AG04449 (cell line): ENCODE data around the gene XRCC2.

ENCODE experiments used
- CTCF ChIA-PET: fragments of 350-600 bp; formaldehyde crosslinking; extraction: SDS; loops from one replicate; lab custom pipeline; 2021; ENCODE audit warnings: antibody characterized with exemption; lab: Yijun Ruan, JAX
- POLR2A ChIA-PET: fragments of 400-600, 350-600 bp; formaldehyde crosslinking; extraction: SDS; loops from one replicate; lab custom pipeline; 2020; ENCODE audit warnings: antibody characterized with exemption, inconsistent platforms; lab: Yijun Ruan, JAX
- DNase-seq: peaks from one replicate; pipeline ENCODE4 v3.0.0-alpha.2; 2010; ENCODE audit warnings: low read depth, low spot score
- H3K4me3 ChIP-seq: 2 replicates; pipeline ENCODE4 v1.5.1; 2011; ENCODE audit warnings: low read depth, mild to moderate bottlenecking, control low read depth, low read length
- TF ChIP-seq, protein P1 (sequence below): IDR thresholded peaks from one replicate; pipeline ENCODE4 v1.5.1; 2011; ENCODE audit warnings: mild to moderate bottlenecking, moderate library complexity, low read length, control low read depth, inconsistent platforms; ENCODE audit not compliant: insufficient read depth; ENCODE audit errors: missing control alignments

XRCC2 gene

DNA sequence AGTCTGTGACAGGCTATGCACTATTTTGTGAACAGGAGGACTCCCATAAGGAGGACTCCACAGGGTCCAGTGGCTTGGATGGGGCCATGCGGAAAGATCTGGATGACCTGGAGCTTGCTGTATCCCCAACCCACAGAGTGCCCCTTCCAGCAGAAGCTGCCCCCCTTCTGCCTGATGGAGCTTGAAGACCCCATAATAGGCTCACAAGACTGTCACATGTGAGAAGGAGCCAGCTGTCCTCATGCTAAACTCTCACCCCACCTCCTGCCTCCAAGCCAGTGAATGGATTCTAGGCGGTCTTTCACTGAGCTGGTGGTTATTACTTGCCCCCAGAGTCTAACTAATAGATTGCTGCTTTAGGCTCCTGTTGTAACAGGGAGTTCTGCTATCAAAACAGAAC is 79.1 kb downstream of the XRCC2 start:
- CTCF ChIA-PET: no interaction called here
- POLR2A ChIA-PET: no interaction called here
- TF ChIP-seq, protein P1, sequence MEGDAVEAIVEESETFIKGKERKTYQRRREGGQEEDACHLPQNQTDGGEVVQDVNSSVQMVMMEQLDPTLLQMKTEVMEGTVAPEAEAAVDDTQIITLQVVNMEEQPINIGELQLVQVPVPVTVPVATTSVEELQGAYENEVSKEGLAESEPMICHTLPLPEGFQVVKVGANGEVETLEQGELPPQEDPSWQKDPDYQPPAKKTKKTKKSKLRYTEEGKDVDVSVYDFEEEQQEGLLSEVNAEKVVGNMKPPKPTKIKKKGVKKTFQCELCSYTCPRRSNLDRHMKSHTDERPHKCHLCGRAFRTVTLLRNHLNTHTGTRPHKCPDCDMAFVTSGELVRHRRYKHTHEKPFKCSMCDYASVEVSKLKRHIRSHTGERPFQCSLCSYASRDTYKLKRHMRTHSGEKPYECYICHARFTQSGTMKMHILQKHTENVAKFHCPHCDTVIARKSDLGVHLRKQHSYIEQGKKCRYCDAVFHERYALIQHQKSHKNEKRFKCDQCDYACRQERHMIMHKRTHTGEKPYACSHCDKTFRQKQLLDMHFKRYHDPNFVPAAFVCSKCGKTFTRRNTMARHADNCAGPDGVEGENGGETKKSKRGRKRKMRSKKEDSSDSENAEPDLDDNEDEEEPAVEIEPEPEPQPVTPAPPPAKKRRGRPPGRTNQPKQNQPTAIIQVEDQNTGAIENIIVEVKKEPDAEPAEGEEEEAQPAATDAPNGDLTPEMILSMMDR: no peak
- DNase-seq: no peak
- H3K4me3 ChIP-seq: no peak overlapping the region
